ENCODE results near the gene MAST1.
"Not testable (repeated sequence)": the region's sequence is repeated elsewhere in the genome, so short reads cannot be mapped to it uniquely, and the experiment has no call there.

The MAST1 gene

GRCh38 chr19:12800923-12801465, 37.3 kb upstream of the MAST1 start:
- no peak for DNase-seq (ENCODE audit: low read depth in 2 of 2)

DNA sequence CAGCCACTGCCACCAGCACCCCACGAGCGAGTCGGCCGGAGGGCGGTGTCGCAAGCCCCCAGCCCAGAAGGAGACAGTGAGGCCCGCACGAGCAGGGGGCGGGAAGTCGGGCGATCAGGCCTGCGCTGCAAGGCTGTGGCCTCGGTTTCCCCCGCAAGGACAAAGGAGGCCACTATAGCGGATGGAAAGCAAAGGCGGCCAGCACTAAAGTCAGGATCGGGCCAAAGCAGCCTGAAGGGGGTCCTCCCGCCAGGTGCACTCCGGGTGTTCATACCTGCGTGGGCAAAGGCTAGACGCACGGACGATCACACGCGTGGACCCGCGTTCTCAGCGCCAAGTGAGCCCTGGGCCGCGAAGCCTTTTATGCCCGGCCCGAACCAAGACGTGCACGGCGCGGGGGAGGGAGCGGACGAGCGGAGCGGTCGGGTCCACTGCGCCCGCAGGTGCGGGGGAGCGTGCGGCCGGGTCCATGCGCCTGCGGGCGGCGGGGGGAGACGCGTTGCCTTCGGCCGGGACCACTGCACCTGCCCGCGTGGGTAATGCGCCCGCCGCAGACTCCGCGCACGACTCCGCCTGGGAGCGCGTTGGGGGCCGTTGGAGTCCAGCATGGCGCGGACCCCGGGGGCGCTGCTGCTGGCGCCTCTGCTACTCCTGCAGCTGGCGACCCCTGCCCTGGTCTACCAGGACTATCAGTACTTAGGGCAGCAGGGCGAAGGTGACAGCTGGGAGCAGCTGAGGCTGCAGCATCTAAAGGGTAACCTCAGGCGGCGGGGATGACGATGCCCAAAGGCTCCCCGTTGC, 36.6 kb upstream of the MAST1 start, which contains the start of the genes PRDX2 and THSD8:
PRDX2 (minus strand) TSS at position 335 of the 801 bp plus-strand sequence. CDS start 539 bp downstream, outside the sequence.
THSD8 (plus strand) TSS at position 604 of the 801 bp plus-strand sequence; CDS start at position 607, 3 bp downstream.
- no peak for DNase-seq (ENCODE audit: low read depth in 2 of 2)

- DNase-seq (ENCODE audit: low read depth in 2 of 2) = no peak
Measured at GRCh38 chr19:12802267-12803106, 35.8 kb upstream of the MAST1 start.

DNA sequence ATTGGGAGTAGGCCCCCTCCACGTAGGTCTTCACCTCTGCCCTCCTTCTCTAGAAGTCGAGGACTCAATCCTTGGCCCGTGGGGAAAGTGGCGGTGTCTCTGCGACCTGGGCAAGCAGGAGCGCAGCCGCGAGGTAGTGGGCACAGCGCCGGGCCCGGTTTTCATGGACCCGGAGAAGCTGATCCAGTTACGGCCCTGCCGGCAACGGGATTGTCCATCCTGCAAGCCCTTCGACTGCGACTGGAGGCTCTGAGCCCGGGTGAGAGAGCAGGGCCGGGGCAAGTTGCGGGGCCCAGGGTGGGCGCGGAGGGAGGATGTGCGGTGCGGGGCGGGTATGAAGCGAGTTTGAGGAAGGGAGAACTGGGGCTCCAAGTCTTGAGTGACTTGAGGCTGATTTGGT, 34.3 kb upstream of the MAST1 start:
- no peak for DNase-seq (ENCODE audit: low read depth in 2 of 2)

DNA sequence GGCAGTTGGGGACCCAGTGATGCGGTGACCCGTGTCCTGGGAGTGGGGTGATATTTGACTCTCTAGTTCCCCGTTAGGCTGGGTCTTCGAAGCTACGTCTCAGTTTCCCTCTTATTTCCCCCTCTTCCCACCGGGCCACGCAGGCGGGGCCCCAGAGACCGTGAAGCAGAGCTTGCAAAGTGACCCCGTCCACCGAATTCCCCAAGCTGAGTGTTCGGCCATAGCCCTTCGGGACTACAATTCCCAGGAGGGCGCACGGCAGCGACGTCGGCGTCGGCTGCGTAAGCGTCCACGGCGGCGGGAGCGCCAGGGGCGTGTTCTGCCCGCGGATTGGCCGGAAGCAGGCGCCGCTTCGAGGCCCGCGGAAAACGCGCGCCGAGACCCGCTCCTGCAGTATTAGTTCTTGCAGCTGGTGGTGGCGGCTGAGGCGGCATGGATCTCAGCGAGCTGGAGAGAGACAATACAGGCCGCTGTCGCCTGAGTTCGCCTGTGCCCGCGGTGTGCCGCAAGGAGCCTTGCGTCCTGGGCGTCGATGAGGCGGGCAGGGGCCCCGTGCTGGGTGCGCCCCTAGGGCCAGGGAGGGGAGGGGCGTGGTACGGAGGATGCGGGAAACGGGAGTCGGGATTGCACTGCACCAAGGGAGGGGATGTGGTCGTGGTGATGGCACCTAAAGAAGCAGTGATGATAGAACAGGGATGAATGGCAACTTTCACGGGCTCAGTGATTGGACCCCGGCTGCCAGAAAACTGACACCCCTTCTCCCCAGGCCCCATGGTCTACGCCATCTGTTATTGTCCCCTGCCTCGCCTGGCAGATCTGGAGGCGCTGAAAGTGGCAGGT, 31.9 kb upstream of the MAST1 start, which contains the start of gene RNASEH2A:
RNASEH2A (plus strand) TSS at position 343 of the 840 bp plus-strand sequence; CDS start at position 433, 90 bp downstream.
- peak; percentile 71 to 74 for DNase-seq (ENCODE audit: low read depth in 2 of 2)

GRCh38 chr19:12815088-12815487, 23.2 kb upstream of the MAST1 start:
- DNase-seq (ENCODE audit: low read depth in 2 of 2) = no peak

DNA sequence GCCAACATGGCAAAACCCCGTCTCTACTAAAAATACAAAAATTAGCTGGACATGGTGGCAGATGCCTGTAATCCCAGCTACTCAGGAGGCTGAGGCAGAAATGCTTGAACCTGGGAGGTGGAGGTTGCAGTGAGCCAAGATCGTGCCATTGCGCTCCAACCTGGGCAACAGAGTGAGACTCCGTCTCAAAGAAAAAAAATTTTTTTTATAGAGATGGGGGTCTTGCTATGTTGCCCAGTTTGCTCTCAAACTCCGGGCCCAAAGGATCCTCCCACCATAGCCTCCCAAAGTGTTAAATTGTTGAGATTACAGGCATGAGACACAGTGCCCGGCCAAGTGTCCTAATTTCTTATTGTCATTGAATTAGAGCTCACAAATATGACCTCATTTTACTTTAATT, 21.1 kb upstream of the MAST1 start:
- DNase-seq (ENCODE audit: low read depth in 2 of 2) = not testable (repeated sequence)

- not testable (repeated sequence) for DNase-seq (ENCODE audit: low read depth in 2 of 2)
Measured at GRCh38 chr19:12817810-12818209, 20.5 kb upstream of the MAST1 start.

- DNase-seq (ENCODE audit: low read depth in 2 of 2) = no peak
Measured at GRCh38 chr19:12821761-12822160, 16.6 kb upstream of the MAST1 start.

- no peak for DNase-seq (ENCODE audit: low read depth in 2 of 2)
Measured at GRCh38 chr19:12825254-12826131, 12.8 kb upstream of the MAST1 start.

DNA sequence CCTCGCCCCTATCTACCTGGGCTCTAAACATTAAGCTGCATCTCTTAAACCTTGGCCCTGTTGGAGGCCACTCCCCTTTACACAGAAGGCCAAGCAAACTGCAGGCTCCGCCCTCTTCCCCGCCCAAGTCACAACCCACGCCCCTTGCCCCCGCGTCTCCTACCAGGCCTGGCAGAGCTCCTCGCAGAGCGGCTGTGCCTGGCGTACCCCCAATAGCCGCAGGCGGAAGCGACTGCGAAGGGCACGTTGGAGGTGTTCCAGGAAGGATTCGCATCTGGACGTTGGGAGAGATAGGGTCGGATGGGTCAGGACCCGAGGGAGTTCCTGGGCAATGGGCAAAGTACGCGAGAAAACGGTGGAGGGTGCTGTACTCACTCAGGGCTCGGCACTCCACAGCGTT, 9.8 kb upstream of the MAST1 start:
- DNase-seq (ENCODE audit: low read depth in 2 of 2) = no peak

GRCh38 chr19:12833418-12833737, 4.9 kb upstream of the MAST1 start:
- DNase-seq (ENCODE audit: low read depth in 2 of 2) = no peak

DNA sequence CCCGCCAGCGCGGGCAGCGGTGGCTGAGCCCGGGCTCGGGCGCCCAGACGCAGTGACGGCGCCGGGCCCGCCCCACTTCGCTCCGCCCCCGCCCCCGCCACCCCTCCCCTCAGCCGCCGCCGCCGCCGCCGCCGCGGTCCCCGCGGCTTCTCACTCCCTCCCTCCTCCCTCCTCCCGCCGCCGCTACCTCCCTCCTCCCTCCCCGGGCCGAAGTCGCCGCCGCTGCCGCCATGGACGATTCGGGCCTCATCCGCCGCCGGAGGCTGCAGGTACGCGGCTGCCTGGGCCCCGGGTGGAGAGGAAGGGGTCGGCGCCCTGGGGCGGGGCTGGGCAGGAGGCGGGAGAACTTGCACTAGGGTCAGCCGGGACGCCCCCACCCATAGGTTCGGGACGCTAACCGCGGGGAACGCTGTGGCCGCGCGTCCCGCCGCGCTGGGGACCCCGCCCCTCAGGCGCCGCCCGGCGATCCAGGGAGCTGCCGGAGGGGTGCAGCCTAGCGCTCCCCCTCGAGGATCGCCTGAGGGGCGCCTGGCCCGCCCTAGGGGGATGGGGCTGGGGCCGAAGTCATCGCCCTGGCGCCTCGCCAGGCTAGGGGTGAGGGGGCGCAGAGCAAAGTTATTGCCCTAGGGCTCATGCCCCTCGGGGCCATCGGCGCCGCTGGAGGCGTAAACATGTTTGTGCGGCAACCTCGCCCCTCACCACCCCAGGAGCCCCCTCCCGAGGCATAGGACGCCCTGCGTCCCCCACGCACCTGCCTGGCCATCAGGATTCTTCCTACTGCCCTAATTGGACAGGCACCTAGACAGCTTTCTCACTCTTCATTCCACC, 4.4 kb upstream of the MAST1 start:
- DNase-seq (ENCODE audit: low read depth in 2 of 2) = no peak

GRCh38 chr19:12834566-12834943, 3.8 kb upstream of the MAST1 start, which contains the start of gene RTBDN:
RTBDN (minus strand) TSS chr19:12834579; CDS start chr19:12829979, 4,600 bp downstream.
- no peak for DNase-seq (ENCODE audit: low read depth in 2 of 2)

DNA sequence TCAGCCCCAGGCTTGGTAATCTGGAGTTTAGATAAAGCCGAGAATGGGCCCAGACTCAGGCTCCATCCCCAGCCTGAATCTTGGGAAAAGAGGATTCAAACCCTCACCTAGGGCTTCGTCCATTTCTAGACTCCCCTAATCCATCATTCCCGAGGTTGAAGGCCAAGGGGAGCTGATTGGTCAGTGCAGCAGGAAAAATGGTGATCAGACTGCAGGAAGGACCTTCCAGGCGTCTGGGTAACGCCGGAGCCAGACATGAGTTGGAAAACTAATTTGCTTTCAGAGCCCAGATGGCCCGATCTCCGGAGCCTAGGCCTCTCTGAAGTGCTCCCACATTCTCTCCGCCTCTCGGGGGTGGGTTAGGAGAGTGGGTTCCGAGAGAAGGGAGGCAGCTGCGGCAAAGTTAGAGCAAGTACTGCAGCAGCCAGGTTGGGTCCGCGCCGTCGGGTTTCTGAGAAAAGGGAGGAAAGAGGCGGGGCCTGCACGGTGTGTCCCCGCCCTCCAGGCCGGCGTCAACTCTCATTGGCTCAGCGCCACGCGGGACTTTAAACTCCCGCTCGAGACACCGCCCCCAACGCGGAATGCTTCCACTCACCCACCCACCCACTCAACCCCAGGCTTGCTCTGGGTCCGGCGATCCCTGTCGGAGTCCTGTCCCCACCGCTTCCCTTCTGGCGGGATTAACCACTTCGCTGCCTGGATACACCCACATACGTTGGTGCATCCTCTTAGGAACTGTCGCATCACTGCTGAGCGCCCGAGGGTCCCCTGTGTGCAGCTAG, 3.1 kb upstream of the MAST1 start:
- no peak for DNase-seq (ENCODE audit: low read depth in 2 of 2)

- DNase-seq (ENCODE audit: low read depth in 2 of 2) = no peak
Measured at GRCh38 chr19:12836529-12836863, 1.8 kb upstream of the MAST1 start.

DNA sequence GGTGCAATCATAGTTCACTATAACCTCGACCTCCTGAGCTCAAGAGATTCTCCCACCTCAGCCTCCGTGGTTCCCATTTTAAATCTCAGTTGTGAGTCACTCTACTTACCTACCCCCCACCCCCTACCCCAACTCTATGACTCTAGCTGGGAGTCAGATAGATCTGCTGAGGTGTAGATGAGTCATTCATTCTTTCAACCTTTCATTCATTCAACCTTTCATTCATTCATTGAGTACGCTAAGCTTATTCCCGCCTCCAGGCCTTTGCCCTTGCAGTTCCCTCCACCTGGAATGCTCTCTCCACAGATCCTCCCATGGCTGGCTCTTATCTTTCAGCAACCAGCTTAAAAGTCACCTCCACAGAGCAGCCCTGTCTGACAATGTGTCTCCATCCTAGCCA, 1.1 kb upstream of the MAST1 start:
- DNase-seq (ENCODE audit: low read depth in 2 of 2) = no peak

DNA sequence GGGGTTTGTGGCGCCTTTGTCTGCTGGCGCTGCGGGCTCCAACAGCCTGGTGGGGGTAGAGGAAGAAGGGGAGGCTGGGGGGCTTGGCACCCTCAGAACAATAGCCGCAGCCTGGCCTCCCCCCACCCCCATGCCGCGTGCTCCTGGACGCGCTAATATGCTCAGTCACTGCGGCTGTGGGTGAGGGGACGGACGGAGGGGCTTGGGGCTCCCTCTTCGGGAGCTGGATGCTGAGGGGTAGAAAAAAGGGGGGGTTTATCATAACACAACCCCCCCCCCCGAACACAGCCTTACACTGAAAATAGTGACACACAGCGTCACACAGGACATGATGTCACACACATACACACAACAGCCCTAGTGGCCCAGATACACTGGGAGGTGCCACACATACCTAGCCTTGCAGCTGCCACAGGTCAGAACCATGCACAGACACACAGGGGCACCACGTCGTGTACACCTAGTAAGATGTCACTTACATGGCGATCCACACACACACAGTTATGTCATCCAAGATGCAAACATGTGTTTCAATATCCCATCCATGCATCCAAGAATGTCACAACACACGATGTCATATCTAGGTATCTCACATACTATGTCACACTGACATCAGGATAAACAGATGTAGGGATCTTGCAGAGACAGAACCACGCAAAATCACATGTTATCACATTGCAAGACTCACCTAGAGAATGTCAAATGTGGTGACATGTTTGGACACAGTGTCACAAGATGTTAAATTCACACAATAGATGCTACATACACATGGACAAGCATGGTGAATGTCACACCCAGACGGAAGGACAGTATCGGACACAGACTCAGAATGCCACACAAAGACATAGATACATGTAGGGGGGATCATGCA, 806 bp downstream of the MAST1 start:
- DNase-seq (ENCODE audit: low read depth in 2 of 2) = no peak

Data from stimulated activated CD8-positive, alpha-beta memory T cell treated with anti-CD3 and anti-CD28 coated beads, Interleukin-2, amount 100 ng/mL, for 1 hour (primary cell).